ENCODE results near the gene NECAP2. TPM values are rescaled to one million over a fixed set of nuclear protein-coding genes. Genes with fewer than 3 reads are reported as not detected.
A peak's percentile ranks its signal among the peaks of the same experiment; 100 is the strongest.

Gene NECAP2
- total and polyA plus RNA-seq, 12 donors: 7.9 to 34.0 (median 13.0) TPM

GRCh38 chr1:16445052-16445451 is 4.5 kb downstream of the NECAP2 start:
- H3K27ac ChIP-seq: peak overlapping the region in 1 of 10 donors; percentile 98
- no peaks in the 10 kb centered on the region for H3K27me3 ChIP-seq
- H3K9me3 ChIP-seq: no peaks in the 10 kb centered on the region
- ATAC-seq: no peak
- no peak for TF ChIP-seq CTCF (IDR thresholded peaks at IDR 0.05)
- intact Hi-C loops (cut with DNase I): loop anchor here in 1 of 10 donors (10.0 kb wide), 1 partner anchor 50 kb away; no protein-coding TSS in a partner anchor
- no peak overlapping the region for H3K4me3 ChIP-seq
- peaks cover 0 to 80% (median 42%) of the 10 kb centered on the region in 9 donors for H3K36me3 ChIP-seq
- no peak for DNase-seq
- peaks cover 19 to 45% (median 33%) of the 10 kb centered on the region in 9 donors for H3K4me1 ChIP-seq
- WGBS, 2 donors: 85 to 93% methylated on average over 4 of the region's 4 CpGs

DNA sequence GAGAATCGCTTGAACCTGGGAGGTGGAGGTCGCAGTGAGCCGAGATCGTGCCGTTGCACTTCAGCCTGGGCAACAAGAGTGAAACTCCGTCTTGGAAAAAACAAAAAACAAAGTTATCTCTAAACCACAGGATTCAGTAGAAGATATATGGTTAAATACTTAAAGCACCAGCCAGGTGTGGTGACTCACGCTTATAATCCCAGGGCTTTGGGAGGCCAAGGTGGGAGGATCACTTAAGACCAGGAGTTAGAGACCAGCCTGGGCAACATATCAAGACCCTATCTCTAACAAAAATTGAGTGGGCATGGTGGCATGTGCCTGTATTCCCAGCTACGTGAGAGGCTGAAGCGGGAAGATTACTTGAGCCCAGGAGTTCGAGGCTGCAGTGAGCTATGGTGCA is 5.6 kb downstream of the NECAP2 start:
- H3K4me3 ChIP-seq: no peak overlapping the region
- TF ChIP-seq CTCF (IDR thresholded peaks at IDR 0.05): no peak
- H3K27me3 ChIP-seq: no peaks in the 10 kb centered on the region
- intact Hi-C loops (cut with DNase I): loop anchor here in 1 of 10 donors (10.0 kb wide), 1 partner anchor 49 kb away; no protein-coding TSS in a partner anchor
- 90 to 97% methylated on average over 10 of the region's 10 CpGs for WGBS, 2 donors
- H3K36me3 ChIP-seq: peaks cover 0 to 90% (median 42%) of the 10 kb centered on the region in 9 donors
- ATAC-seq (no peak), DNase-seq (no peak)
- H3K9me3 ChIP-seq: no peaks in the 10 kb centered on the region
- H3K27ac ChIP-seq: no peak overlapping the region
- H3K4me1 ChIP-seq: peaks cover 19 to 45% (median 33%) of the 10 kb centered on the region in 9 donors

- intact Hi-C loops (cut with DNase I): loop anchor here in 1 of 10 donors (10.0 kb wide), 1 partner anchor 47 kb away; no protein-coding TSS in a partner anchor
- Histone ChIP-seq H3K4me3 (no peak overlapping the region), H3K9me3 (no peaks in the 10 kb centered on the region), H3K27ac (no peak overlapping the region), H3K36me3 (peaks cover 0 to 100% (median 54%) of the 10 kb centered on the region in 9 donors), H3K4me1 (peaks cover 10 to 36% (median 17%) of the 10 kb centered on the region in 9 donors), H3K27me3 (no peaks in the 10 kb centered on the region)
- TF ChIP-seq CTCF (IDR thresholded peaks at IDR 0.05): no peak
- 95% methylated on average over 9 of the region's 9 CpGs for WGBS, 2 donors
- no peak for ATAC-seq
- DNase-seq: no peak
These were observed 7.1 kb downstream of the NECAP2 start for GRCh38 chr1:16447641-16448040.

DNA sequence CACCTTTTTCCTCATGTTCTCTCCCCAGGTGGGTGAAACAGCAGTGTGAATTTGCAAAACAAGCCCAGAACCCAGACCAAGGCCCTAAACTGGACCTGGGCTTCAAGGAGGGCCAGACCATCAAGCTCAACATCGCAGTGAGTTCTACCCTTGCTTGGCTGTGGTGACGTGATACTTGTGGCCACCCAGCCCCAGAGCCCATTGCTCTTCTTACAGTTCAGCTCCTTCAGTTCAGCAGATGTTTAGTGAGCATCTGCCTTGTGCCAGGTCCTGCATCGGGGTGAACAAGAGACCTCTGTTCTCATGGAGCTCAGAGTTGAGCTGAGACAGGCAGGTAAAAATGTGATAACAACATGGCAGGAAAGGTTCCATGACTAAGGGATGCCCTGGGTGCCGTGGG is 8.5 kb downstream of the NECAP2 start:
- Histone ChIP-seq H3K27me3 (no peaks in the 10 kb centered on the region), H3K4me3 (no peak overlapping the region), H3K9me3 (no peaks in the 10 kb centered on the region), H3K27ac (no peak overlapping the region), H3K36me3 (peaks cover 0 to 100% (median 61%) of the 10 kb centered on the region in 9 donors), H3K4me1 (peaks cover 0 to 22% (median 3%) of the 10 kb centered on the region in 9 donors)
- DNase-seq: no peak
- ATAC-seq: no peak
- intact Hi-C loops (cut with DNase I): loop anchor here in 1 of 10 donors (10.0 kb wide), 1 partner anchor 46 kb away; no protein-coding TSS in a partner anchor
- WGBS, 2 donors: 97 to 99% methylated on average over 4 of the region's 4 CpGs
- TF ChIP-seq CTCF (IDR thresholded peaks at IDR 0.05): no peak
